Endothelial cell of umbilical vein (primary cell): Measurements from ENCODE around the gene MPST. TPM values are rescaled to one million over a fixed set of nuclear protein-coding genes. Genes with fewer than 3 reads are reported as not detected.

Experiments
- BruUV-seq: library from RNA; stranded (reverse); fragments of 400-500 nt; replicated peaks from 2 replicates; lab custom pipeline; 2021; lab: Mats Ljungman, UMichigan
- CTCF ChIA-PET: fragments of 300-600, 350-600 bp; sonication (Branson Sonifier 250); formaldehyde crosslinking; loops from one replicate; lab custom pipeline; 2021; ENCODE audit warnings: antibody characterized with exemption, inconsistent platforms; lab: Charles Lee
- POLR2A ChIA-PET: fragments of 300-600, 350-600 bp; sonication (Branson Sonifier 250); formaldehyde crosslinking; loops from one replicate; lab custom pipeline; 2021; ENCODE audit warnings: antibody characterized with exemption, inconsistent platforms; lab: Charles Lee
- DNase-seq: peaks from one replicate; pipeline ENCODE4 v3.0.0-alpha.2; 2011; ENCODE audit warnings: low read depth, low spot score
- FAIRE-seq: peaks from 2 replicates; lab custom pipeline; 2011; peaks lifted over from hg19 to GRCh38; lab: Jason Lieb, UNC
- H2AFZ ChIP-seq: 2 replicates; pipeline ENCODE4 v1.6.0; 2012; ENCODE audit warnings: low read depth, low read length, control low read depth, inconsistent platforms
- H3K27ac ChIP-seq: 2 replicates; pipeline ENCODE4 v1.5.1; 2011; ENCODE audit warnings: low read depth, mild to moderate bottlenecking, control low read depth, low read length, moderate library complexity; ENCODE audit not compliant: insufficient read depth
- H3K27me3 ChIP-seq, 2 experiments: 2 replicates each; pipeline versions ENCODE4 v1.6.0 to v1.6.1; 2011; ENCODE audit warnings: low read length in 2 of 2, mixed read lengths in 1 of 2; ENCODE audit not compliant: control insufficient read depth in 2 of 2, insufficient read depth in 2 of 2
- H3K36me3 ChIP-seq, 2 experiments: 2 replicates in 1 of 2; 3 replicates in 1 of 2; pipeline ENCODE4 v1.5.1; 2011; ENCODE audit warnings: low read length in 2 of 2, mild to moderate bottlenecking in 1 of 2, moderate library complexity in 1 of 2; ENCODE audit not compliant: control insufficient read depth in 2 of 2, insufficient read depth in 2 of 2; ENCODE audit errors: extremely low read depth in 1 of 2
- H3K4me1 ChIP-seq: 3 replicates; pipeline ENCODE4 v1.5.1; 2011; ENCODE audit warnings: mild to moderate bottlenecking, low read length; ENCODE audit not compliant: control insufficient read depth, insufficient read depth; ENCODE audit errors: extremely low read depth
- H3K4me2 ChIP-seq: 2 replicates; pipeline ENCODE4 v1.6.1; 2011; ENCODE audit warnings: low read length, control low read depth, mixed read lengths; ENCODE audit not compliant: insufficient read depth
- H3K4me3 ChIP-seq, 3 experiments: fragments of 200-600 bp in 1 of 3; sonication (generic), shearing (Covaris generic) in 1 of 3; replicated peaks in 1 of 3; 2 replicates each; pipeline ENCODE4 v1.5.1; 2011 to 2016; ENCODE audit warnings: control low read depth in 3 of 3, low read length in 3 of 3, mild to moderate bottlenecking in 2 of 3, inconsistent platforms in 1 of 3, low read depth in 1 of 3, moderate library complexity in 1 of 3; ENCODE audit not compliant: insufficient read depth in 1 of 3
- H3K79me2 ChIP-seq: 2 replicates; pipeline ENCODE4 v1.6.0; 2012; ENCODE audit warnings: low read length, inconsistent platforms; ENCODE audit not compliant: control insufficient read depth, insufficient read depth
- H3K9ac ChIP-seq: replicated peaks from 2 replicates; pipeline ENCODE3; 2011; ENCODE audit warnings: low read length, control low read depth; ENCODE audit not compliant: insufficient read depth; ENCODE audit errors: extremely low read depth
- H3K9me1 ChIP-seq: replicated peaks from 3 replicates; pipeline ENCODE4 v1.6.0; 2011; ENCODE audit warnings: mild to moderate bottlenecking, low read length; ENCODE audit not compliant: control insufficient read depth, insufficient read depth; ENCODE audit errors: extremely low read depth
- H3K9me3 ChIP-seq: replicated peaks from 2 replicates; pipeline ENCODE4 v1.5.1; 2012; ENCODE audit warnings: low read length, inconsistent platforms; ENCODE audit not compliant: control insufficient read depth, insufficient read depth
- H4K20me1 ChIP-seq: replicated peaks from 2 replicates; pipeline ENCODE3; 2011; ENCODE audit warnings: mild to moderate bottlenecking, low read length; ENCODE audit not compliant: control insufficient read depth, insufficient read depth; ENCODE audit errors: extremely low read depth
- CTCF ChIP-seq, 2 donors: IDR thresholded peaks; 1 replicate in 1 of 2; 2 replicates in 1 of 2; pipeline ENCODE4 v1.5.1; 2011; ENCODE audit warnings: low read length in 2 of 2, mild to moderate bottlenecking in 2 of 2, moderate library complexity in 2 of 2, control low read depth in 1 of 2, inconsistent platforms in 1 of 2, low read depth in 1 of 2; ENCODE audit not compliant: insufficient read depth in 1 of 2; ENCODE audit errors: extremely low read depth in 1 of 2
- EZH2 ChIP-seq: IDR thresholded peaks from 2 replicates; pipeline ENCODE4 v1.6.1; 2012; ENCODE audit warnings: borderline replicate concordance, low read depth, mild to moderate bottlenecking, moderate library complexity, low read length, inconsistent platforms; ENCODE audit not compliant: severe bottlenecking
- FOS ChIP-seq: IDR thresholded peaks from 2 replicates; pipeline ENCODE4 v1.6.1; 2011; ENCODE audit warnings: mild to moderate bottlenecking, low read length, moderate library complexity, borderline replicate concordance; ENCODE audit not compliant: insufficient read depth
- GATA2 ChIP-seq: IDR thresholded peaks from 2 replicates; pipeline ENCODE4 v1.7.0; 2011; ENCODE audit warnings: low read depth, mild to moderate bottlenecking, moderate library complexity, mixed read lengths, low read length; ENCODE audit not compliant: insufficient read length, insufficient read depth
- JUN ChIP-seq: IDR thresholded peaks from 2 replicates; pipeline ENCODE4 v1.6.1; 2011; ENCODE audit warnings: borderline replicate concordance, low read depth; ENCODE audit not compliant: insufficient read length, insufficient read depth
- MAX ChIP-seq: IDR thresholded peaks from 2 replicates; pipeline ENCODE4 v1.6.1; 2011; ENCODE audit not compliant: insufficient read depth, insufficient read length
- MYC ChIP-seq: IDR thresholded peaks from one replicate; pipeline ENCODE4 v1.6.1; 2011; ENCODE audit warnings: mild to moderate bottlenecking, low read depth, low read length
- POLR2A ChIP-seq: IDR thresholded peaks from 2 replicates; pipeline ENCODE4 v1.6.1; 2012; ENCODE audit warnings: low read depth, mild to moderate bottlenecking, control low read depth, low read length
- POLR2AphosphoS5 ChIP-seq: IDR thresholded peaks from 2 replicates; pipeline ENCODE4 v1.6.1; 2012; ENCODE audit warnings: low read depth, mild to moderate bottlenecking, control low read depth, low read length, moderate library complexity; ENCODE audit not compliant: insufficient read depth
- dilution Hi-C: fragments of 300-500 bp; cut with MboI; formaldehyde crosslinking; loops from one replicate; pipeline ENCODE4 v1.15.0; 2019; ENCODE audit warnings: low sequenced_read_pairs; ENCODE audit not compliant: extremely low pct_ligation_motif_present
- intact Hi-C: fragments of 100-400 bp; cut with micrococcal nuclease; formaldehyde crosslinking; loops from one replicate; pipeline ENCODE4 v1.10.0; 2022
- polyA plus RNA-seq, 4 experiments: library from polyadenylated mRNA; depleted of rRNA in 3 of 4; stranded (reverse) in 3 of 4; unstranded in 1 of 4; fragments of >200 nt; gene quantifications; 2 replicates each; pipeline versions ENCODE4 v1.2.1 to v1.2.3, GENCODE V29; 2011 to 2012; ENCODE audit warnings: missing spikeins in 1 of 4
- total RNA-seq: library from RNA; stranded (reverse); gene quantifications from 2 replicates; pipeline ENCODE4 v1.2.3, GENCODE V29; 2021

MPST gene
- total and polyA plus RNA-seq, 2 donors (not counting 3 experiments of a cell fraction or from before 2014, with no cell fraction given): 93.2 to 124 TPM

DNA sequence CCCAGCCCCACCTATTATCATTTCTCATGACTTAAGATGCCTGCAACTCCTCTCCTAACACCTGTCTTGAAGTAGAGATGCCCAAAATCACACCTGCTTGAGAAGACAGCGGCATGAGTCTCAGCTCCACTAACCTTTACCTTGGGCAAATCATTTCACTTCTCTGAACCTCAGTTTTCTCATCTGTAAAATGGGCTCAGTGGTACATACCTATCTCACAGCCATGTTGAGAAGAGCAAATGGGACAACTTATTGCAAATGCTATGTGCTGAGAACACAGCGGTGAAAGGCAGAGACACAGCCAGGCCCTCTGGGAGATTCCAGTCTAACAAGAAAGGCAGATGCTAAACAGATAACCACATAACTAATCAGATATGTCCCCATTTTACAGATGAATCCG, 8.1 kb upstream of the MPST start:
- Histone ChIP-seq H3K27me3 (peaks cover 0 to 1% of the 10 kb centered on the region in 2 experiments), H3K9ac (no peak overlapping the region), H3K4me2 (no peak overlapping the region), H3K79me2 (no peaks in the 10 kb centered on the region), H3K36me3 (no peaks in the 10 kb centered on the region), H3K9me1 (no peaks in the 10 kb centered on the region), H3K9me3 (no peaks in the 10 kb centered on the region), H3K27ac (no peak overlapping the region), H3K4me3 (no peak overlapping the region), H4K20me1 (no peaks in the 10 kb centered on the region), H3K4me1 (peaks cover 14% of the 10 kb centered on the region), H2AFZ (no peak overlapping the region)
- BruUV-seq: no TSS peak
- FAIRE-seq (no peak), DNase-seq (no peak)
- intact Hi-C loops: no loop called here
- CTCF ChIA-PET: interaction anchor here (1.6 kb wide), 1 partner anchor 8 kb away, joined by 3 read pairs; the partner anchor contains the start of genes MPST and TST
- POLR2A ChIA-PET: no interaction called here
- dilution Hi-C loops: no loop called here
- TF ChIP-seq MYC (no peak), POLR2AphosphoS5 (no peak), GATA2 (no peak), EZH2 (no peak), POLR2A (no peak), FOS (no peak), JUN (no peak), CTCF (IDR thresholded peaks at IDR 0.05; ENCODE audit: extremely low read depth in 1 of 2, insufficient read depth in 1 of 2, low read depth in 1 of 2, low read length in 2 of 2) (no peak), MAX (no peak)
